Osteocyte (in vitro differentiated cells): ENCODE results near the gene GPRIN1. TPM values are rescaled to one million over a fixed set of nuclear protein-coding genes. Genes with fewer than 3 reads are reported as not detected.

Experiments used
- DNase-seq: peaks from one replicate; pipeline ENCODE4 v3.0.0; 2021; ENCODE audit warnings: mixed read lengths; ENCODE audit not compliant: unreplicated experiment; ENCODE audit errors: extremely low spot score
- H3K27ac Mint-ChIP-seq: one replicate; pipeline ENCODE4 v1.8.0; 2021; ENCODE audit warnings: mild to moderate bottlenecking, mixed read lengths; ENCODE audit not compliant: unreplicated experiment
- H3K27me3 Mint-ChIP-seq: one replicate; pipeline ENCODE4 v1.8.0; 2021; ENCODE audit warnings: mixed read lengths; ENCODE audit not compliant: unreplicated experiment
- H3K36me3 Mint-ChIP-seq: one replicate; pipeline ENCODE4 v1.8.0; 2021; ENCODE audit warnings: mixed read lengths; ENCODE audit not compliant: unreplicated experiment
- H3K4me1 Mint-ChIP-seq: one replicate; pipeline ENCODE4 v1.8.0; 2021; ENCODE audit warnings: mixed read lengths; ENCODE audit not compliant: unreplicated experiment
- H3K4me3 Mint-ChIP-seq: one replicate; pipeline ENCODE4 v1.8.0; 2021; ENCODE audit warnings: mild to moderate bottlenecking, moderate library complexity, mixed read lengths; ENCODE audit not compliant: unreplicated experiment
- H3K9me3 Mint-ChIP-seq: one replicate; pipeline ENCODE4 v1.8.0; 2021; ENCODE audit warnings: mixed read lengths; ENCODE audit not compliant: unreplicated experiment
- CTCF ChIP-seq: fragments of 200-600 bp; sonication (generic); IDR thresholded peaks from 2 replicates; pipeline ENCODE4 v1.5.0; 2021; ENCODE audit warnings: antibody characterized with exemption, mild to moderate bottlenecking, moderate library complexity
- total RNA-seq: library from RNA; stranded (reverse); gene quantifications from 2 replicates; pipeline ENCODE4 v1.2.1, GENCODE V29; 2021

Gene GPRIN1
- total RNA-seq, 1 donor from 2014 or later, result 1.6 TPM

GRCh38 chr5:176619203-176619568, 9.2 kb upstream of the GPRIN1 start:
- Mint-ChIP-seq H3K9me3 (no peaks in the 10 kb centered on the region), H3K27ac (no peak overlapping the region), H3K27me3 (peaks cover 51% of the 10 kb centered on the region), H3K4me3 (peak overlapping the region; percentile 35), H3K4me1 (peaks cover 10% of the 10 kb centered on the region), H3K36me3 (no peaks in the 10 kb centered on the region)
- TF ChIP-seq CTCF, result peak; percentile 52
- no peak for DNase-seq

- no peak for DNase-seq
- no peak for TF ChIP-seq CTCF
- no peaks in the 10 kb centered on the region for H3K36me3 Mint-ChIP-seq
- H3K4me1 Mint-ChIP-seq, result peaks cover 12% of the 10 kb centered on the region
- H3K9me3 Mint-ChIP-seq, result no peaks in the 10 kb centered on the region
- peak overlapping the region; percentile 35 for H3K4me3 Mint-ChIP-seq
- H3K27ac Mint-ChIP-seq, result no peak overlapping the region
- H3K27me3 Mint-ChIP-seq, result peaks cover 47% of the 10 kb centered on the region
These were observed 8.8 kb upstream of the GPRIN1 start for GRCh38 chr5:176618783-176619182.

GRCh38 chr5:176616511-176616910, 6.6 kb upstream of the GPRIN1 start:
- no peak for TF ChIP-seq CTCF
- Mint-ChIP-seq H3K27ac (no peak overlapping the region), H3K9me3 (no peaks in the 10 kb centered on the region), H3K4me3 (no peak overlapping the region), H3K27me3 (peaks cover 39% of the 10 kb centered on the region), H3K36me3 (no peaks in the 10 kb centered on the region), H3K4me1 (peaks cover 13% of the 10 kb centered on the region)
- DNase-seq, result no peak

GRCh38 chr5:176614805-176615478, 5.0 kb upstream of the GPRIN1 start:
- Mint-ChIP-seq H3K4me1 (peaks cover 6% of the 10 kb centered on the region), H3K27me3 (peaks cover 27% of the 10 kb centered on the region), H3K27ac (no peak overlapping the region), H3K4me3 (no peak overlapping the region), H3K36me3 (no peaks in the 10 kb centered on the region), H3K9me3 (no peaks in the 10 kb centered on the region)
- no peak for DNase-seq
- TF ChIP-seq CTCF, result no peak

- H3K27me3 Mint-ChIP-seq, result peaks cover 20% of the 10 kb centered on the region
- no peak for TF ChIP-seq CTCF
- H3K9me3 Mint-ChIP-seq, result no peaks in the 10 kb centered on the region
- DNase-seq, result no peak
- peaks cover 10% of the 10 kb centered on the region for H3K4me1 Mint-ChIP-seq
- no peak overlapping the region for H3K27ac Mint-ChIP-seq
- H3K36me3 Mint-ChIP-seq, result no peaks in the 10 kb centered on the region
- H3K4me3 Mint-ChIP-seq, result no peak overlapping the region
These were observed 2.9 kb upstream of the GPRIN1 start for GRCh38 chr5:176612855-176613254.
